HepG2 (cell line): ENCODE results near the gene EPN3. TPM values are rescaled to one million over a fixed set of nuclear protein-coding genes. Genes with fewer than 3 reads are reported as not detected.

Source experiments
- ATRX ChIP-seq: sonication (generic); formaldehyde crosslinking; IDR thresholded peaks from 2 replicates; pipeline ENCODE4 v1.4.0; 2020; ENCODE audit warnings: missing genetic modification reagents, borderline replicate concordance
- CREB1 ChIP-seq, 2 experiments: fragments of 450-650 bp in 1 of 2; IDR thresholded peaks; 2 replicates each; pipeline ENCODE4 v1.6.1; 2016 to 2017; ENCODE audit warnings: control low read depth in 1 of 2, mild to moderate bottlenecking in 1 of 2, missing compliant biosample characterization in 1 of 2, missing genetic modification characterization in 1 of 2
- DZIP1 ChIP-seq: sonication (generic); formaldehyde crosslinking; IDR thresholded peaks from 2 replicates; pipeline ENCODE4 v1.5.0; 2020; ENCODE audit warnings: mild to moderate bottlenecking, missing genetic modification reagents
- HOXD1 ChIP-seq: sonication (generic); formaldehyde crosslinking; IDR thresholded peaks from 2 replicates; pipeline ENCODE4 v1.5.0; 2020; ENCODE audit warnings: missing genetic modification reagents
- SOX6 ChIP-seq, 2 experiments: fragments of 450-650 bp in 1 of 2; sonication (generic) in 1 of 2; formaldehyde crosslinking in 1 of 2; IDR thresholded peaks; 2 replicates each; pipeline versions ENCODE4 v1.4.0 to v1.6.1; 2017 to 2020; ENCODE audit warnings: antibody characterized with exemption in 1 of 2, mild to moderate bottlenecking in 1 of 2, missing genetic modification reagents in 1 of 2
- TCF7L2 ChIP-seq: IDR thresholded peaks from 2 replicates; pipeline ENCODE4 v1.6.1; 2011; ENCODE audit warnings: mild to moderate bottlenecking, low read depth, low read length, moderate library complexity
- ZBTB42 ChIP-seq: sonication (generic); formaldehyde crosslinking; IDR thresholded peaks from 2 replicates; pipeline ENCODE4 v1.5.0; 2020; ENCODE audit warnings: mild to moderate bottlenecking, missing genetic modification reagents
- ZC3H13 ChIP-seq: sonication (generic); formaldehyde crosslinking; IDR thresholded peaks from 2 replicates; pipeline ENCODE4 v1.8.1; 2023; ENCODE audit warnings: mild to moderate bottlenecking, missing genetic modification reagents, moderate library complexity
- ZFP36L2 ChIP-seq: sonication (generic); formaldehyde crosslinking; IDR thresholded peaks from 2 replicates; pipeline ENCODE4 v1.4.0; 2020; ENCODE audit warnings: missing genetic modification reagents
- ZFP91 ChIP-seq: sonication (generic); formaldehyde crosslinking; IDR thresholded peaks from 2 replicates; pipeline ENCODE4 v1.9.0; 2022; ENCODE audit warnings: missing genetic modification reagents, mild to moderate bottlenecking, borderline replicate concordance
- ZFYVE20 ChIP-seq: sonication (generic); formaldehyde crosslinking; IDR thresholded peaks from 2 replicates; pipeline ENCODE4 v1.8.0; 2023; ENCODE audit warnings: low read depth, mild to moderate bottlenecking, moderate library complexity, missing genetic modification reagents, borderline replicate concordance
- ZNF318 ChIP-seq: sonication (generic); formaldehyde crosslinking; IDR thresholded peaks from 2 replicates; pipeline ENCODE4 v1.4.0; 2020; ENCODE audit warnings: mild to moderate bottlenecking, missing genetic modification reagents
- ZNF496 ChIP-seq: sonication (generic); formaldehyde crosslinking; IDR thresholded peaks from 2 replicates; pipeline ENCODE4 v1.8.1; 2023; ENCODE audit warnings: mild to moderate bottlenecking, moderate library complexity, missing genetic modification reagents; ENCODE audit not compliant: insufficient replicate concordance
- ZNF562 ChIP-seq: sonication (generic); formaldehyde crosslinking; IDR thresholded peaks from 2 replicates; pipeline ENCODE4 v1.8.0; 2022; ENCODE audit warnings: missing genetic modification reagents, borderline replicate concordance
- ZNF577 ChIP-seq: sonication (generic); formaldehyde crosslinking; IDR thresholded peaks from 2 replicates; pipeline ENCODE4 v1.4.0; 2020; ENCODE audit warnings: mild to moderate bottlenecking, low read depth, missing genetic modification reagents, borderline replicate concordance
- polyA plus RNA-seq, 8 experiments: library from polyadenylated mRNA; depleted of rRNA in 3 of 8; stranded (reverse) in 7 of 8; unstranded in 1 of 8; fragments of >200 nt; fragmentation: Illumina TruSeq in 4 of 8; extraction: Trizol in 4 of 8; gene quantifications; 2 replicates each; pipeline versions ENCODE4 v1.2.1 to v1.2.3, GENCODE V29; 2011 to 2016; ENCODE audit warnings: low read depth in 4 of 8, missing spikeins in 1 of 8, mixed read lengths in 1 of 8; ENCODE audit not compliant: insufficient read depth in 1 of 8
- total RNA-seq, 5 experiments: library from RNA; depleted of rRNA; stranded (reverse); fragments of >200 nt; fragmentation: Illumina TruSeq; extraction: Trizol; gene quantifications; 2 replicates each; pipeline ENCODE4 v1.2.3, GENCODE V29; 2016; ENCODE audit warnings: low read depth in 1 of 5

EPN3 gene
- total and polyA plus RNA-seq, 2 of the 13 experiments (the other 11 are each of a cell fraction or from before 2014, with no cell fraction given): 0.11 to 0.95 TPM

GRCh38 chr17:50531428-50532025 lies 1.0 kb upstream of the EPN3 start (continued):
- TF ChIP-seq ZNF318 (0 out of 2 replicates have a peak, but pooled peaks have one; percentile 30), SOX6 (IDR thresholded peaks at IDR 0.05) (no peak), SOX6 (CRISPR knock-in tag; IDR thresholded peaks at IDR 0.05) (peak; percentile 2; the same call in 1 of the 2 replicates), ZNF577 (CRISPR knock-in tag) (no peak), ZC3H13 (CRISPR knock-in tag) (no peak), HOXD1 (no peak), ZBTB42 (no peak), ZFP91 (CRISPR knock-in tag) (0 out of 2 replicates have a peak, but pooled peaks have one; percentile 1), ZFYVE20 (CRISPR knock-in tag) (no peak), DZIP1 (no peak), ZNF496 (CRISPR knock-in tag) (no peak), CREB1 (IDR thresholded peaks at IDR 0.05) (peak; percentile 36; the same call in 1 of the 2 replicates), CREB1 (CRISPR knock-in tag; IDR thresholded peaks at IDR 0.05) (no peak), TCF7L2 (no peak), ZFP36L2 (CRISPR knock-in tag) (no peak), ZNF562 (CRISPR knock-in tag) (no peak), ATRX (CRISPR knock-in tag) (no peak)
